Measurements from ENCODE around the gene GRB2.

The GRB2 gene

DNA sequence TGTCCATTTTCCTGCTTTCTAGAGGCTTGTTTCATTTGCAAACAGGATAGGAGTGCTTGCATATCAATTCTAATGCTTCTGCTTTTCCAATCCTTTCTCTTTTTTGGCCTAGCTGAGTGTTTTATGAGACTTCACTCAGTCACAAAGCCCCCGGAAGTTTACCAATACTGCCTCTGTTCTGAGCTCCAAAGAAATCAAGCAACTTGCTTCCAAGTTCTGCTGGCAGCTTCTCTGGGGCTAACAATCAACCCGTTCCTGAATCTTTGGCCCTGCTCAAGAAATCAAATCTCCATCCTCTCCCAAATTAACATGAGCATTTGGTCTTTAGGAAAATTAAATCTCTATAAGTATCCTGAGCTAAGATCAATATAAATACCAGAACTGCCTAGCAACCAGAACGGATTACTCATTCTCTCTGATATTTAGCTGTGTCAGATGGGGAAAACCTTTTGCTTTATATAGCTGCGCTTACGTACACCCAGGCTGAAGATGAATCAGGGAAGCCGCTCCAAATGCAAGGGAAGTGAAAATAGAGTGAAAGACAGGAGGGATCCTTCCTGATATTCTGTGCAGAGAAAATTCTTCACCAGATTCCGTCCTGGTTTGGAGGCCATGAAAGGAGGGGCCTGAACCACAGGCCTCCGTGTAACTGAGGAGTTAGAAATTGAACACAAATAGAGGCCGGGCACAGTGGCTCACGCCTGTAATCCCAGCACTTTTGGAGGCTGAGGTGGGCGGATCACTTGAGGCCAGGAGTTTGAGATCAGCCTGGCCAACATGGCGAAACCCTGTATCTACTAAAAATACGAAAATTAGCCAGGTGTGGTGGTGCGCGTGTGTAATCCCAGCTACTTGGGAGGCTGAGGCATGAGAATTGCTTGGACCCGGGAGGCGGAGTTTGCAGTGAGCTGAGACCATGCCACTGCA, 23.3 kb upstream of the GRB2 start:
- in situ Hi-C loops (cut with HindIII; ENCODE audit: low sequenced_read_pairs): no loop called here
- TF ChIP-seq, protein P1, sequence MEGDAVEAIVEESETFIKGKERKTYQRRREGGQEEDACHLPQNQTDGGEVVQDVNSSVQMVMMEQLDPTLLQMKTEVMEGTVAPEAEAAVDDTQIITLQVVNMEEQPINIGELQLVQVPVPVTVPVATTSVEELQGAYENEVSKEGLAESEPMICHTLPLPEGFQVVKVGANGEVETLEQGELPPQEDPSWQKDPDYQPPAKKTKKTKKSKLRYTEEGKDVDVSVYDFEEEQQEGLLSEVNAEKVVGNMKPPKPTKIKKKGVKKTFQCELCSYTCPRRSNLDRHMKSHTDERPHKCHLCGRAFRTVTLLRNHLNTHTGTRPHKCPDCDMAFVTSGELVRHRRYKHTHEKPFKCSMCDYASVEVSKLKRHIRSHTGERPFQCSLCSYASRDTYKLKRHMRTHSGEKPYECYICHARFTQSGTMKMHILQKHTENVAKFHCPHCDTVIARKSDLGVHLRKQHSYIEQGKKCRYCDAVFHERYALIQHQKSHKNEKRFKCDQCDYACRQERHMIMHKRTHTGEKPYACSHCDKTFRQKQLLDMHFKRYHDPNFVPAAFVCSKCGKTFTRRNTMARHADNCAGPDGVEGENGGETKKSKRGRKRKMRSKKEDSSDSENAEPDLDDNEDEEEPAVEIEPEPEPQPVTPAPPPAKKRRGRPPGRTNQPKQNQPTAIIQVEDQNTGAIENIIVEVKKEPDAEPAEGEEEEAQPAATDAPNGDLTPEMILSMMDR (IDR thresholded peaks at IDR 0.05; ENCODE audit: low read depth, low read length, missing control alignments): no peak
- H3K4me3 ChIP-seq (ENCODE audit: low read depth, low read length): no peak overlapping the region
- DNase-seq (ENCODE audit: low read depth): peak; percentile 80

DNA sequence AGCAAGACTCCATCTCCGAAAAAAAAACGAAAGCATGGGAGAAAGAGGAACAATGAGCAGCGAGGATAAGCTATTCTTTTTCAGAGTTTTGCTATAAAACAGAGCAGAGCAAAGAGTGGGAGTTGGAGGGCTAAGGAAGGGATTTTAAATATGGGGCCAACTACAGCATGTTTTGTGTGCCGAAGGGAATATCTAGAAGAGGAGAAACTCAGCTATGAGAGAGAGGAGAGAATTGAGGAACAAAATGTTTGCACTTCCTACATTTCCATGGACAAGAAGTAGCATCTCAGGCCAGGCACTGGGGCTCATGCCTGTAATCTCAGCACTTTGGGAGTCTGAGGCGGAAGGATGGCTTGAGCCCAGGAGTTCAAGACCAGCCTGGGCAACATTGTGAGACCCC, 13.1 kb upstream of the GRB2 start:
- in situ Hi-C loops (cut with HindIII; ENCODE audit: low sequenced_read_pairs): no loop called here
- no peak for DNase-seq (ENCODE audit: low read depth)
- TF ChIP-seq, protein P1 (IDR thresholded peaks at IDR 0.05; ENCODE audit: low read depth, low read length, missing control alignments): no peak
- no peak overlapping the region for H3K4me3 ChIP-seq (ENCODE audit: low read depth, low read length)

DNA sequence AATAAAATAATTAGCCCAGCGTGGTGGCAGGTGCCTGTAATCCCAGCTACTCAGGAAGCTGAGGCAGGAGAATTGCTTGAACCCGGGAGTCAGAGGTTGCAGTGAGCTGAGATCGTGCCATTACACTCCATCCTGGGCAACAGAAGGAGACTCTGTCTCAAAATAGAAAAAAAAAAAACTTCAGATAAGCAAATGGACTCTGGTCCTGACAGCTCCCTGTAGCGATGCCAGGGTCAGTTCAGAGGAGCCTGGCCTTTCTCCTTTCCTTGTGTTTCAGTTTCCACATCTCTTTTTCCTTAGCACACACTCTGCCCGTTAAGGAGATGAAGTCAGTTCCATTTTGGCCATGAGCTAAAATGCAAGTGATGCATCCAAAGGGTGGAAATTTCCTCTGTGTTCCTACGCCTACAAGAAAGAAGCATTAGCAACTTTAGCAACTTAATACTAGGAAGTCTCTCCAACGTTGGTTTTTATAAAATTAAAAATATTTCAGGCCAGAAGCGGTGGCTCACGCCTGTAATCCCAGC, 11.6 kb upstream of the GRB2 start:
- in situ Hi-C loops (cut with HindIII; ENCODE audit: low sequenced_read_pairs): no loop called here
- no peak overlapping the region for H3K4me3 ChIP-seq (ENCODE audit: low read depth, low read length)
- TF ChIP-seq, protein P1 (IDR thresholded peaks at IDR 0.05; ENCODE audit: low read depth, low read length, missing control alignments): no peak
- no peak for DNase-seq (ENCODE audit: low read depth)

DNA sequence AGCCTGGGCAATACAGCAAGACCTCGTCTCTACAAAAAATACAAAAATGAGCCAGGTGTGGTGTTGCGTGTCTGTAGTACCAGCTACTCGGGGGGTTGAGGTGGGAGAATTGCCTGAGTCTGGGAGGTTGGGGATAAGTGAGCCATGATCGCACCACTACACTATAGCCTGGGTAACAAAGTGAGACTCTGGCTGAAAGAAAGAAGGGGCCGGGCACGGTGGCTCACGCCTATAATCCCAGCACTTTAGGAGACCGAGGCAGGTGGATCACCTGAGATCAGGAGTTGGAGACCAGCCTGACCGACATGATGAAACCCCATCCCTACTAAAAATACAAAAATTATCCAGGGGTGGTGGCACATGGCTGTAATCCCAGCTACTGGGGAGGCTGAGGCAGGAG, 10.5 kb upstream of the GRB2 start:
- in situ Hi-C loops (cut with HindIII; ENCODE audit: low sequenced_read_pairs): no loop called here
- TF ChIP-seq, protein P1 (IDR thresholded peaks at IDR 0.05; ENCODE audit: low read depth, low read length, missing control alignments): no peak

DNA sequence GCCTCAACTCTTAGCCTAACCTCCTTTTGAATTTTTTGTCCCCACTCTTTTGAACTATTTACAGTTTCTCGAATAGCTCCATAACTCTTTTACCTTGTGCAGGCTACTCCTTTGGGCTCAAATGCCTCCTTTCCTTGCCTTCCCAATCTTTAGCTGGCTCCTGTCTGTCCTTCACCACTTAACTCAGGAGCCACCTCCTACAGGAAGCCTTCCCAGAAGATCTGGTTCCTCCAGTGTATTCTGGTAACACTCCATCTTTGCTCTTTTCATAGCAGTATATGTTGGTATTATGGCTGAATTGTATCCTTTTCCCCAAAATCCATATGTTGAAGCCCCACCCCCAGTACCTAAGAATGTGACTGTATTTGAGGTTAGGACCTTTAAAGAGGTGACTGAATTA, 9.0 kb upstream of the GRB2 start:
- DNase-seq (ENCODE audit: low read depth): no peak
- in situ Hi-C loops (cut with HindIII; ENCODE audit: low sequenced_read_pairs): no loop called here
- no peak overlapping the region for H3K4me3 ChIP-seq (ENCODE audit: low read depth, low read length)
- TF ChIP-seq, protein P1 (IDR thresholded peaks at IDR 0.05; ENCODE audit: low read depth, low read length, missing control alignments): no peak

More for the DNA sequence above, 10.5 kb upstream of the GRB2 start:
- H3K4me3 ChIP-seq (ENCODE audit: low read depth, low read length): no peak overlapping the region
- DNase-seq (ENCODE audit: low read depth): no peak

DNA sequence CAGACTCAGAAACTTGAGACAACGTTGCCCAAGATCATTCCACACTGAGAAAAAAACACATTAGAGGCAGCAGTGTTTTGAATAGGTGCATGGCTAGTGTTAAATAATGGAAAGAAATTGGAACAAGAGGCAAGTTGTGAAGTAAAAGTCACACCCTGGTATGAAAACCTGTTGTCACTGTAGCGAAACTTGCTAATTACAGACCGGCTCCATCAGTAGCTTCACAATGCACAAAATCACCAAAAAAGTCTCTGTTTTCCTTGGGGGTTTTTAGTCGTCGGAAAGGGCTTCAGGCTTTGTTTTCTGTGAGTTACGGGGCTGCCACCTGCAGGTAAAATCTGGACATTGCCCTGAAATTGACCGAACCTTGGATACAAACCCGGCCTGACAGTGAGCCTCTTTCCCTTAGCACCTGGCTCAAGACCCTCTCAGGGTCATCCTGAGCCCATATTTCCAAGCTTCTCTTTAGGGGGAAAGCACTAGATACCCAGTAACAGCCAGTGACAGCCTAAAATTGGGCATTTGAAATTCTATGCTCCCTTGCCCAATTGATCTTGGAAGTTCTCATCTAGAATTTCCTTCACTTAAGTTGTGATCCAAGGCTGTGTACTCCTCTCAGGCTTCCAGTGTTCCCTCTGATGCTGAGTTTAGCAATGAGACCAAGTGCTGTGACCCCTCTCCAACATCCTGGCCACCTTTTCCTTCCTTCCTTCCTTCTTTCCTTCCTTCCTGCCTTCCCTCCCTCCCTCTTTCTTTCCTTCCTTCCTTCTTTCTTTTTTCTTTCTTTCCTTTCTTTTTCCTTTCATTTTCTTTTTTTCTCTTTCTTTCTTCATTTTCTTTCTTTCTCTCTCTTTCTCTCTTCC, 7.2 kb upstream of the GRB2 start:
- DNase-seq (ENCODE audit: low read depth): peak; percentile 58
- in situ Hi-C loops (cut with HindIII; ENCODE audit: low sequenced_read_pairs): no loop called here
- TF ChIP-seq, protein P1 (IDR thresholded peaks at IDR 0.05; ENCODE audit: low read depth, low read length, missing control alignments): peak; percentile 79
- peak overlapping the region; percentile 13 for H3K4me3 ChIP-seq (ENCODE audit: low read depth, low read length)
